ENCODE data around the gene SORCS2.

DNA sequence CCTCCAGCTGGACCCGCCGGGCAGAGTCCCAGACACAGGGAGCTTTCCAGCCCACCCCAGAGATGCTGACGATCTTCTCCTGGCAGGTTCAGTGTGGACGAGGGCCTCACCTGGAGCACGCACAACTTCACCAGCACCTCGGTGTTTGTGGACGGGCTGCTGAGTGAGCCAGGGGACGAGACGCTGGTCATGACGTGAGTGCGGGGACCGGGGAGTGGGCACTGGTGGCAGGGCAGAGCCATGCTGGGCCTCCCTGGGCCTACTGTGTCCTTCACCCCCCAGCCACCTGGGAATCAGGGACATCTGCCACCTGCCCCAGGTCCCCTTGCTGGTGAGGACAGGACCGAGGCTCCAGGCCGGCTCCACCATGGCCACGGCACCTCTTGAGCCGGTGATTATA is 511.8 kb downstream of the SORCS2 start:
- no peak for TF ChIP-seq YY1 (IDR thresholded peaks at IDR 0.05; ENCODE audit: insufficient read depth, insufficient read length)
- TF ChIP-seq SUZ12 (IDR thresholded peaks at IDR 0.05; ENCODE audit: extremely low read depth, insufficient read depth, insufficient read length), result no peak
